ENCODE measurements around the gene CC2D2A.

The CC2D2A gene

DNA sequence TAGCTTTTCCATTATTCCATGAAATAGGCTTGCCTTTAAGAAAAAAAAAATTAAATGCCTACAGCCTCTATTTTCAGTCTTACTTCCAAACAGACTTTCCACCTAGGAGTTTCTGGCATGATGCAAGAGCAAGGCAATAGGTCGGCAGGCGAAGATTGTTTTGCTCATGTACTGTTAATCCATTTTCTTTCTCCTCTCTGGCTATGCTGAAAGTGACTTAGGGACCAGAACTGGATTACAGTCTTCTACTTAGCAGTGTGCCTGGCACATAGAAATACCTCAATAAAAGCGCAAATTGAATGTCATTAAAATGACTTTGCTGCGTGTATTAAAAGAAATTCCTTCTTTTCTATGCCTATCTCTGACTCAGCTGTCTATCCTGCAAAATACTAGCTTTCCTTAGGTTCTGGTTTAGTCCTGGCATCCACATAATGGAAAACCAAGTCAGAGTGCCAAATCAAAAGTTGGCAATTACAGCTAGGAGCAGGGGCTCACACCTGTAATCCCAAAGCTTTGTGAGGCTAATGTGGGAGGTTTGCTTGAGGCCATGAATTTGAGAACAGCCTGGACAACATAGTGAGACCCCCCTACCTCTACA, 51.9 kb downstream of the CC2D2A start:
- DNase-seq, result no peak

DNA sequence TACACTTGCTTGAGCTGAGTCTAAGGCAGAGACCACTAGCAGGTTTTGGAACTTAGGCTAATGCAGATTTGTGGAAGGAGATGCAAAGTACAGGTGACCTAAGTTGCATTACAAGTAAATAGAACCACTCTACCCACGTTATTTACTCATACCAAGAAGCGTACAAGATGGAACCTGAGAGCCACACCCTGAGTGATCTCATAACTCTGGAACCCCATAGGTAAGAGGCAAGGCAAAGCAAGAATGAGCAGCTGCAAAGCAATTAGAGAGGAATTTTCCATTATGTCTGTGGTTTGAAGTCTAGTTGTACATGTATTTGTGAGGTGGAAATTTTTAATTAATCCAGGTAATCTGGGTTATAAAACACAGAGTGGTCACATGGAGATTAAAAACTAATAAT, 55.4 kb downstream of the CC2D2A start:
- no peak for DNase-seq

DNA sequence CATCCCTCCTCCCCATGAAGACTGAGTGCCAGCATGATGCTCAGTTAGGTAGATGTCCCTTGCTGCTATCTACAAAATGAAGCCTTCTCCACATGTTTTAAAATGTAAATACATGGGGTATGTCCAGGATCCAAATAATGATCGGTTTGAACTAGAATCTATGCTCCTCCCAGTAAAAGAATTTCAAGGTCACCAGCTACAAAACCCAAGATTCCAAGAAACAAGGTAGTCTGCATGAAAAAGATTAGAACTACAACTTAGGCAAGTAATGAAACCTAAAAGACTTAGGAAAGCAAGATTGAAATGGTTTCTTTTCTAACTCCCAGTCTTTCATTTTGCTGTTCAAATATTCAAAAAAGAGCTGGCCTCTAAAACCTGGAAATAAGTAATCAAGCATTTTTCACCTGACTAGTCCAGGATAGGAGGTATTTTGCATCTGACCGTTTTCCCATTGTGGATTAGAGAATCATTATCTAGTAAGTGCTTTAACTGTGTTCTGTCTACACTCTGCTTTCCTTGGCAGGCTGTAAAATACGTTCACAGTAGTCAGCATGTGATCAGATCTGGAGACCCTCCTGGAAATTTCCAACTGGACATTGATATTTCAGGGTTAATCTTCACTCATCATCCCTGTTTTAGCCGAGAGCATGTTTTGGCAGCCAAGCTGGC, 57.4 kb downstream of the CC2D2A start:
- DNase-seq, result no peak

DNA sequence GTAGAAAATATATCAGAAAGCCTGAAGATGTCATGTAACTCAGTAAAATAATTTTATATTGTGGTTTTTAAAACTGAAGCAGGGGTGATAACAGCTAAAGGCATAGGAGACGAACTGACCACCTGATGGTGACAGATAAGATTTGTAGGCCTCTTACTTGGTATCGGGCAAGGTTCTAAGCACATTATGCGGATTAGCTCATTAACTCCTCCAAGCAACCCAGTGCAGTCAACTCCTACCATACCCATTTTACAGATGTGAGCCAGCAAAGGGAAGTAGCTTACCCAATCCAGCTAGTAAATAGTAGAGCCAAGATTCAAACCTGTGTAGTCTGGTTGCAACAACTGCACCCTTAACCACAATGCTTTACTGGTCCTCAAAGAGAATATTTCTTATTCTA, 62.1 kb downstream of the CC2D2A start:
- no peak for DNase-seq

DNA sequence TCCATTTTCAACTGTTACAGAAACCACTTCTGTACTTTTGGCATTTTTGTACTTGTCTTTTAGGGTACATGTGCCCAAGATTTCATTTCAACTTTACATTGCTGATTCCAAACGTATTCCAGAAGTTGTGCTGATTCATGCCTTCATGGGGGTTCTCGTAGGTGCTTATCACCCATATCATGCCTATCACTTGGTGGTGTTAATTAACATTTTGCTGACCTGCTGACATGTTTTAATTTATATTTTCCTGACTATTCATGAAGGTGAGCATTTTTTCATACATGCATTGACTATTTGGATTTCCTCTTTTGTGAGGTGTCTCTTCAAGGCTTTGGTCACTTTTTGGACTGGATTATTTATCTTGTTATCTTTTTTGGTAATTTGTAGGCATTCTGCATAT, 64.1 kb downstream of the CC2D2A start:
- no peak for DNase-seq

DNA sequence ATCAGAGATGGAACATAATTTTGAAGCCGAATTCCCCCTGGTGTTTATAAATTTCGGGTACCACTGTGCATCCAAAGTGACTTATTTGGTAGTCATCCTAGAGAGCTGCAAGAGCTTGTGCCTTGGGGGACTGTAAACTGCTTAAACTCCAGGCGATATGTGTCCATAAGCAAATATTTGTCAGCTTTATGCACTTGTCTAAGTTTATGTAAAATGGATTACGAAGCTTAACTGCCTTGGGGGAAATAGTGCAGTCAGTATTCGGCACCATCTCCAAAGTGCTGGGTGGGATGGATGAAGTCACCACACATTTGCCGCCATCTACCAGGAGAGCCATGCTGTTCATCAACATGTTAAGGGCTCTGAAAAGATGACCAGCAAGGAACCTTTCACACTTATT, 65.9 kb downstream of the CC2D2A start:
- DNase-seq, result no peak

DNA sequence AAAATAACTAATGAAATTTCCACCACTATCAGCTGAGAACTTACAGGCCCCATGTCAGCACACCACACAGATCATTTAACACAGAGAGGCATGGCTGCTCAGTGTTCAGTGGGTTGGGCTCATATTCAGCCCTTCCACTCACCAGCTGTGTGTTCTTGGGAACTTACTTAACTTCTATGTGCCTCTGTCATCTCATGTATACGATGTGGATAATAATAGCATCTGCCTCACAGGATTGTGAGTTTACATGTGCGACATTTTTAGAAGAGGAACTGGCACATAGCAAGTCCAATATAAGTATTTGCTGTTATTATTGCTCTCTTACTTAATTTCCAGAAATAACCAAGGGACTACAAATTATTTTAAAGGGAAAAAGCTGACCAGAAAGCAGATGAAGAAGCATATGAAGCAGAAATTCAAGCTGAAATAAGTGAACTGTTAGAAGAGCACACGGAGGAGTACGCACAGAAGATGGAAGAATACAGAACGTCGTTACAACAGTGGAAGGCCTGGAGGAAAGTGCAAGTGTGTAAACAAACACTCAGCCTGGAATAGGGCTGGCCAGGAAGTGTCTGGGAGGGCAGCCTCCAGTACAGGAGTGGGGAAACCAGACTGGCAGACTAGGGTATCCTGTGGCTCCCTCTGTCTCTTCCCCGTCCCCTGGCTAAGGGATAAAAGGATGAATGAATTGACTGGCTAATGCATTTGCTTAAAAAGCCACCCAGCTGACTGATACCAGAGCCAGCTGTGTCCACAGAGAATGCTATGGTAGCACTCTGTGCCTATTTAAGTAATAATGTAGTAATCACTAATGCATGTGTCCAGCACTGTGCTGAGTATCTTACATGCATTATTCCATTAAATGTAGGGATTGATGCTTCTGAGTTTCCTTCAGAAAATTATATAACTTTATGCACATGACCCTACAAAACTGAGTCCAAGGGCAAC, 67.1 kb downstream of the CC2D2A start:
- no peak for DNase-seq

DNA sequence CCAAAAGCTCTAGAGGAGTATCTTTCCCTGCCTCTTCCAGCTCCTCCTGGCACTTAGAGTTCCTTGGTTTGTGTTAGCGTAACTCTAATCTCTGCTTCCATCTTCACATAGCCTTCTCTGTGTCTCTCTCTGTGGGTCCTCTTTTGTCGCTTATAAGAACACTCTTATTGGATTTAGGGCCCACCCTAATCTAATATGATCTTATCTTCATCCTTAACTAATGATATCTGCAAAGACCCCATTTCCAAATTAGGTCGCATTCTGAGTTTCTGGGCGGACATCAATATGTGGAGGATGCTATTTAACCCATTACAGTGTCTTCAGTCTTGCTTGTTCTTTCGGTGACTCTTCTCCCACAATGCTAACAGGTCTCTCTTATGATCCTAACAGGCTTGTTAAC, 72.3 kb downstream of the CC2D2A start:
- no peak for DNase-seq

DNA sequence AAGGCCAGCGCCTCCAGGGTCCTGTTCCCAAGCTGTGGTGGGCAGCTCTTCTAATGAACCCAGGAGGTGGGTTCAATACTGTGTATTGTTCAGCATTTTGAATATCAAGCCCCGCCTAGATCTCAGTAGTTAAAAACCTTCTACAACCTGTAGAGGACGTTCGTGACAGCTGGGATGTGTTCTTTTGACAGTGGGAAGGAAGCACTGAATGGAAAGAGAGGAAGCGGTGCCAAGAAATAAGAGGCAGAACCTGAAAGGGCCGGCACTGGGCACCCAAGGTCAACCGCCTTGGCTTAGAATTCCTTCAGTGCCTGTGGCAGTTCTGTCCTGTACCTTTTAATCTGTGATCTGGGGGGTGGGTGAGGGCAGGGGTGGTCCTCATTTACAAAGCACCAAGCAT, 73.1 kb downstream of the CC2D2A start:
- no peak for DNase-seq

DNA sequence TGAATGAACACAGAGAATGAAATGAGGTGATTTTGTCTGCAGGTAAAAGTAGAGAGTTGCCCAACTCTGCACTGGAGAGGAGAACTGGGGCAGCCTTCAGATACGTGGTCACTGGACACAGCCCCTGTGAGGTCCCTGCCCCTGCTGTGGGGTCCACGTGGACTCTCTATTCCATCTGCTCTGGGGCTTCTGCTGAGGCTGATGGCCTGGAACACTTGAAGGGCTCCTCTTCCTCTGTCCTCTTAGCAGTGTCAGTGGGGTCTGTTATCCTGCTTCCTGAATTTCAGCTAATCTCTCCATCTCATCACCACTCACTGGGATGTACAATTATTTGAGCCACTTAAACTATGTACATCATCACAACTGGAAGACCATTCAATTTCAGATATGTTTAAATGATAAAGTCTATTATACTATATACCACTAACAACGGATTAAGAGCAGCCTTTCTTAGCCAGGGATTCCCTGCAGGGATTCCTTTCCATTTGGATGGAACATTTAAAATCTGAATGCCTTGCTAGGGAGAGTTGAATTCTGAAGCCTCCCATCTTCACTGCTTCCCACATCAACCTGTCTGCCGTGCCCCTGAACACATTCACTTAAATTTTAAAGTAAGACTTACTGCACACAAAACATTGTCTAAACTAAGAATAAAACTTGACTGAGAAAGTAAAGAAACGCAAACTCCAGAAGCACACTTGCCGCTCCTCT, 74.0 kb downstream of the CC2D2A start:
- DNase-seq, result no peak

DNA sequence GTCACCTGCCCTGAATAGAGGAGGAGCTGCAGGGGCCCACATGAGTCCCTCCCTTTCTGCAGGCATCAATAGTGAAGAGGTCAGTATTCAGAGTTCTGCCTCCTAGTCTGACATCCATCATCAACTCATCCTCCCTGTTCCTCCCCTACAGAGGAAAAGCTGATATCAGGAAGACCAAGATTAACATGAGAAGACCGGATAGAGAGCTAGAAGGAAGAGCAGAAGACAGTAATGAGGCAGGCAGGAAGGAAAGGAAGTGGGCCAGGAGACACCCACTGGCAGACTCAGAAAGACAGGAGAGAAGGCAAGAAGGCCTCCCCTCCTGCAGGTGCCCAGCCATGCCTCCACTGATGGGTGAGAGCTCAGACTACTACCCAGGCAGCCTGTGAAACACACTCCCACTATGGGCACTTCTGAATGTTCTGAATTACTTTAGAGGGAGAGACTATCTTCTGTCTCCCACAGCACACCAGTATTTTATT, 74.6 kb downstream of the CC2D2A start:
- DNase-seq, result no peak

DNA sequence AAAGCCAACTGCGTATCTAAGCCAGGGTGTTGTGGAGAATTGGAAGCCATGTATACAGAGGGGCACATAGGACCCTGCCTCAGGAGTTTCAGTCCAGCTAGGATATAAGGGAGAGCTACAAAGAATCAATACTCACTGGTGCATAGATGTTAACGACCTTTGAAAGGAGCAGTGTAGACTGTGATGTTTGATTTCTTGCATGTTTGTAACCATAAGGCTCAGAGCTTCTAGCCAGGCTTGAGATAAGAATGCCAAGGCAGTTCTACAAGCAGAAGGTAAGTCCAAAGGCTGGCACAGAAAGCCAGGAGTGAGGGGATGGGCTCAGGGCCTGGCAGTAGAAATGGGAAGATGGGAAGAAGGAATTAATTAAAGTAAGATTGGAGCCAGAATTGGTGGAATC, 75.7 kb downstream of the CC2D2A start:
- DNase-seq, result no peak

DNA sequence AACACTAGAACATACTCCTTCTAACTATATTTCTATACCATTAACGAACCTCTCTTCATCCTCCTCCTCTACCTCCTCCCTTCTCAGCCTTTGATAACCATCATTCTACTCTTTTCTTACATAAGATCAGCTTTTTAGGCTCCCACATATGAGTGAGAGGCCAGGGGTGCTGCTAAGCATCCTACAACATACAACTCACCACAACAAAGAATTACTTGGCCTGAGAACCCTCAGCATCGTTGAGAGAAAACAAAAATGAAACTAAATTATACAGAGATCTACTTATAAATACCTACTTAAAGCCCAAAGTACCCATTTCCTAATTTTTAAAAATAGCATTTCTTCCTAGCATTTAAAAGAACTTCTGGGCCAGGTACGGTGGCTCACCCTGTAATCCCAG, 77.7 kb downstream of the CC2D2A start:
- no peak for DNase-seq

DNA sequence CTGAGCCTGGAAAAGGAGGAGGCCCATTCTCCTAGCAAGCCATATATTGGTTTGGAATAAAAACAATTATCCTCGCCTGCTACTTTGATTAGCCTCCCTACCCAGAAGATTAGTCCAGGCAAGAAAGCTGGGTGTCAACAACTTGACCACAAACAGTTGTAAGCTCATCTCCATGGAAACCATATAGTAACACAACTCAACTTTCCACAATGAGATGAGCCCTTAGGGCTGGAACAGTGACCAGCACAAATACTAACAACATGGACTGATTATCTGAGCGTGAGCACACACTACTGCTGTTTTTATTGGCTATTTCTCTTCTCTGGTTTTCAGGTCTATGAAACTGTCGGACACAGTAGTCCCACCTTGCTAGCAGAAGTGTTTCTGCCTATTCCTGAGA, 80.8 kb downstream of the CC2D2A start:
- no peak for DNase-seq

DNA sequence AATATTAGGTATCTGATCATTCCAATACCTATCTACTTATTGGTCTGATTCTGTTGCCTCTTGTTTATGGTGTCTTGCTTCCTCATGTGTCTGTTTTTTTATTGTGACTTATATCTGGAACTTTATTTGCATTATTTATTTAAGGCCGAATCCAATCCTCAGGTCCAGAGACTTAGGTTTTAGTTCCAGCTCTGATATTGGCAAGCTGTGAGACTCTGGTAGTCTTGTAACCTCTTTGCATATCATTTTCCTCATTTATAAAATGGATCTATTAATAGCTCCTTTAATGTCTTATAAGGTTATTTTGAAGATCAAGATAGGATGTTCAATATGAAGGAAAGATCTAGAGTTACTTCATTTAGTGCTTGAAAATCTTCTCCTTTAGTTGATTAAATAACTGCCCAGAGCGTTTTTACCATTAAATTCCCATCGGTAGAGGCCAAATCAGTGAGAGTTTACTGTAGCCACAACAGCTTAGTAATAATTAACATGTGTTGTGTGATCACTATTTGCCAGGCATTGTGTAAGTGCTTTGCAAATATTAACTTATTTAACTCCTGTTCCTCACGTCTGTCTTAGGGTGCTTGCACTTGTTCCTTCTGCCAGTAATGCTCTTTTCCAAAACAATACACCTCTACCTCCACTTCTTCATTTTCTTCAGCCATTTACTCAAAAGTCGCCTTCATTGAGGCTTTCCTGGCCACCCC, 82.2 kb downstream of the CC2D2A start:
- no peak for DNase-seq

DNA sequence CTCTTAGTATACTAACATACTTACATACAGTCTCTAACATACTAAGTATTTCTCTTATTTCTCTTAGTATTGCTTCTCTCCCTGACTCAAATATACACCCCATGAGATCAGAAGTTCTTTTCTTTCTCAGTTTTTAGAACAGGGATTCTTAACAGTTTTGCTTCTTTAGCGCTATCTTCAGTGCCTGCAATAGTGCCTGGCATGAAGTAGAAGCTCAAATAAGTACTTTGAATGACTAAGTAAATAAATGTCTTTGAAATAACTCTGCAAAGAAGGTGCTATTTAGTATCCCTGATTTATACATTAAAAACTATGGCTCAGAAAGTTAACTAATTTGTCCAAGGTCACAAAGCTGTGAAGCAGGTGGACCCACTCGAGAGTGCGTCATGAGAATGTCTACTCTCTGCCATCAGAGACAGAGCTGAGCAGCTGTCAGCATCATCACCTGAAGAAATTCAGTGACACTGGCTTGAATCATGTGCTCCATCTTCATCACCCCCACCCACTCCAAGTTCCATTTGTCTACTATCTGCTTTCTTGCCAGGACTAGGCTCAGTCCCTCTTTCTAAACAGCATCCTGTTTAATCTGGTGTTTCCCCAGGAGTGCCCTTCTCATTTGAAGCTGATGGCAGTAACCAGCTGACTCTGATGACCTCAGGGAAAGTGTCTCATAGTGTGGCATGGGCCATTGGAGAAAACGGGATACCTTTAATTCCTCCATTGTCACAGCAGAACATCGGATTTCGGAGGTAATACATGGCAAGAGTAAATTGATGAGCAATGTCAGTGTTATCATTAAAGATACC, 83.1 kb downstream of the CC2D2A start:
- no peak for DNase-seq

DNA sequence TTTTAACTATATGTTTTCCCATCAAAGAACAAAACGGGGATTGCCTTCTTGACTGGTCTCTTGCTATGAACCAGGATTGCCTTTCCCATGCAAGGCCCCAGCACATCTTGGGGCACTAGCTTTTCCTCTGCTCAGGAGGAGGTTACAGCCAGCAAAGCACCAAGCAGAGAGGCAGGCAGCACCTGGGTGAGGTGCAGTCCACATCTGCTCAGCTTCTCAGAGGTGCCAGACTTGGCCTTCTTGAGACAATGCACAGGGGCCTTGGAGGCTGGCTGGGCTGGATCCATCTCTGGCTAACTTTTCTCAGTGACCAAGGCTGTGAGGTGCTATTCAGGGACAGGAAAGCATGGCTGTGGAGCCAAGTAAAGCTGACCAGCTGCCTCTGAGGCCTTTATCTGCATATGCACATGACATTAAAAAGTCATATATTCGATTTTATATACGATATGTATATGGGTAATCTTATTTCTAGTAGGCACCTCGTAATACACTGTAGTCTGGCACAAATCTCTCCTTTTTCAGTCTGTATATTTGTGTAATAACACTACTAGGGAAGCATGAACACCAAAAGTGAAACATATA, 86.9 kb downstream of the CC2D2A start:
- DNase-seq, result no peak

DNA sequence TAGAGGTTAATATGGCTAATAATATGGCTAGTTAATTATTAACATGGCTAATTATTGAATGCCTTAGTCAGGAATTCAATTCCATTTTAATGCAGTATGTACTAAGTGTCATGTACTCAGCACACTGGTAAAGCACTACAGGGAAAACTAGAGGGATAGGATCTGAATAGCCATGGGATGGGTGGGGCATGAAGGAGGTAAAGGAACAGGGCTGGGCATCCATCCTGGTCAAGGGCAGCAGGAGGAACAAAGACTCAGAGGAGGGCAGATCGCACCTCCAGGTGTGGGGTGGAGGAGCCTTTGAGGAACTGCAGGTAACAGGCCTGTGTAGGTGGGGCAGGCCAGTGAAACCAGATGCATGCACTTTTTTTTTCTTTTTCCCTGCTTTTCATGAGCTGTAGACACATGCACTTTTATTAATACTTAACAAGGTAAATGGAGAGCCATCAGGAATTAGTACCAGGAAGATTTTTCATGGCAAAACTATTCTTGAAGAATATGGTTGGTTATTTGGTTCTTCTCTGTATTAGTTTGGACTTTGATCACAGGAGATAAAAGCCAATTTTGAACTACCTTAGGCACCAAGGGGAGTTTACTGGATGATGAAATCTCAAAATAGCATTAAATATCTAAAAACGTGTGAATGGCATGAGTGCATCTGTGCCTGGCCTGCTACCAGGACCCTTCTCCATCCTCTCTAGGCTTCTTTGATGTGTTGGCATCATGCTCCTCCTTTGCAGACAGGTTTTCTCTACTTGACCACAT, 88.3 kb downstream of the CC2D2A start:
- no peak for DNase-seq

DNA sequence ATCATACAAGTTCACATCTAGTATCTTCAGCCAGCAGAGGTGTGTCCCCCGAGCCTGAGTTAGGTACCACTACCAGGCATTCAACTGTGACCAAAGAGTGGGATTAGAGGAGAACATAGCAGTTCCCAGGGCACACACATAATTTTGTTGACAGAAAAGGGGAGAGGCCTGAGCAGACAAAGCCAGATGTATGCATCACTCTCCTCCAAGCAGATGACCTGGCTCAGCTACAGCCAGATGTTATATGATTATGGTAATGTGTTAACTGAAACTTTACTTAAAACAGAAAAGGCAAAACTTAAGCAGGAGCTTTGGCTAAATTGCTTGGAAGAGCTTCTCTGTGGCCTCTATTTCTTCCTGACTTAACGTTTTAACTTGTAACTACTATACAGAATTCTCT, 88.9 kb downstream of the CC2D2A start:
- no peak for DNase-seq

DNA sequence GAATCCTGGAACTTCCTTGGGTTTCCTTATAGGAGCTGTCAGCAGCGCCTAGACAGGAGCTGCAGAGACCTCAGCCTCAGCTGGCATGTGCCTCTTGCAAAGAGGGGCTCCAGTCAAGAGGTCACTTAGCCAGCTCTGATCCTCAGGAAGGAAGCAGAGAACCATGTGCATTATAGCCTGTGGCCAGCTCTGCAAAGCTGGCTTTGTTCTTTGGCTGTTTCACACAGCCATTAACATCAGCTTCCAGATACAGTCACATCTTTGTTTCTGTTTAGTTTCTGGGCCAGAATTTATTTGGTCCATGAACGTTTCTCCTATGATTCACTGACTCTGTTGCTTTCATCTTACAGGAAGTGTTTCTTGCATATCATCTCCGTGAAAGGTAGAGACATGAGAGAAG, 92.4 kb downstream of the CC2D2A start:
- no peak for DNase-seq

DNA sequence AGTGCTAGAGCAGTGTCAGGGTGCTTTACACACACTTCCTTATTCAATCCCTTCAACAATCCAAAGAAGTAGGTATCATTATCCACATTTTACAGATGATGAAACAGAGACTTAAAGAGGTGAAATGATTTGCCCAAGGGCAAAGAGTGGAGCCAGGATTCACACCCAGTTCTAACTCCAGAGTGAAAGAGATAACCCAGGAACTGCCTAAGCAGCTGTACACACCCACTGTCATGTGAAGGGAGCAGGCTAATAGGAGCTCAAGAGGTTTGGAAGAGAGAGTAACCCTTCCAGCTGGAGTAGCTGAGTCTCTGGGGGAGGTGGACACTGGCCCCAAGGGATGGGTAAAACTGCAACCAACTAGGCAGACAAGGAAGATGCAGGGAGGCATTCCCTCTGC, 92.9 kb downstream of the CC2D2A start:
- no peak for DNase-seq
